NCI-H187 (cell line): ENCODE results near the gene CDCP1.
A peak's percentile ranks its signal among the peaks of the same experiment; 100 is the strongest.
"Not testable (repeated sequence)": the region's sequence is repeated elsewhere in the genome, so short reads cannot be mapped to it uniquely, and the experiment has no call there.

Experiments used
- DNase-seq, 2 experiments: peaks; one replicate each; lab custom pipeline; 2025; lab: John Stamatoyannopoulos, UW

Gene CDCP1

GRCh38 chr3:45055411-45056143 lies 90.6 kb downstream of the CDCP1 start:
- DNase-seq = no peak

DNA sequence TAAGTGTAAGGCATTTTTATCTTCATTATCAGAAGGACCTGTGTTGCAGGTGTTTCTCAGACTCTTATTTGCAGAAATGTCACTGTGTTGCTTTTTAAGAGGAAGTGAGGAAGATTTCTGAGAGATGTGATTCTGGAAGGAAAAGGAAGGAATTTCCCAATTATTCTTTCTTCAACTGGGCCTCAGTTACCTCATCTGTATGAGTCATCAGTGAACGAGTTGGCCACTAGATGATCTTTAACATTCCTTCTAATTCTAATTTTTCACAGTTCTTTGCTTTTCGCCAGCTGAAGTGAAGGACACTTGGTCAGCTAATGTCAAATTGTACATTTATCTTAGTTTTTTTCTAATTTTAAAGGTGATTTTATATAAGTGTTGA lies 91.2 kb downstream of the CDCP1 start:
- DNase-seq = no peak

GRCh38 chr3:45054196-45054857 lies 91.9 kb downstream of the CDCP1 start:
- no peak for DNase-seq

DNA sequence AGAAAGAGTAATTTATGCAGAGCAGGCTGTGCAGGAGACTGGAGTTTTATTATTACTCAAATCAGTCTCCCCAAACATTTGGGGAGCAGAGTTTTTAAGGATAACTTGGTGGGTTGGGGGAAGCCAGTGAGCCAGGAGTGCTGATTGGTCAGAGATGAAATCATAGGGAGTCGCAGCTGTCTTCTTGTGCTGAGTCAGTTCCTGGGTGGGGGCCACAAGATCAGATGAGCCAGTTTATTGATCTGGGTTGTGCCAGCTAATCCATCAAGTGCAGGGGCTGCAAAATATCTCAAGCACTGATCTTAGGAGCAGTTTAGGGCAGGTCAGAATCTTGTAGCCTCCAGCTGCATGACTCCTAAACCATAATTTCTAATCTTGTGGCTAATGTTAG lies 92.4 kb downstream of the CDCP1 start:
- not testable (repeated sequence) for DNase-seq

DNA sequence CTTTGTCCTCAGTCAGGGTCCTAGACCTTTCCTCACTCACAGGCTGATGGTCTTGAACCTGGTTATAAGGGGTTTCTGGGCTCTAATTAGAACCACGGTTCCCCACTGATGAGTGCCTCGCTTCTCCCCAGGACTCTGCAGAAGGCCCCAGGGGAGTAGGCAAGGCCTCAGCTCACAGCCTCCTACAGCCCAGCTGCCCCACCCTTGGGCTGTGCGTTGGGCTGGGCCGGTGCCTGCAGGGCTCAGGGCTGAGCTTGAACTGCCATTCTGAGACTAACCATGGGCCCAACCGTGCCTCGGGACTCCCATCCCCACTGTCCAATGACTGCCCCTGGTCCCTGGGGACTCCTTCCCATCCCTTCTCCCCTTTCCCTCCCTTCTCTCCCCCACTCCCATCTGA lies 94.5 kb downstream of the CDCP1 start:
- DNase-seq = no peak

GRCh38 chr3:45049807-45050206 lies 96.4 kb downstream of the CDCP1 start:
- no peak for DNase-seq

GRCh38 chr3:45048244-45048643 lies 97.9 kb downstream of the CDCP1 start:
- no peak for DNase-seq

DNA sequence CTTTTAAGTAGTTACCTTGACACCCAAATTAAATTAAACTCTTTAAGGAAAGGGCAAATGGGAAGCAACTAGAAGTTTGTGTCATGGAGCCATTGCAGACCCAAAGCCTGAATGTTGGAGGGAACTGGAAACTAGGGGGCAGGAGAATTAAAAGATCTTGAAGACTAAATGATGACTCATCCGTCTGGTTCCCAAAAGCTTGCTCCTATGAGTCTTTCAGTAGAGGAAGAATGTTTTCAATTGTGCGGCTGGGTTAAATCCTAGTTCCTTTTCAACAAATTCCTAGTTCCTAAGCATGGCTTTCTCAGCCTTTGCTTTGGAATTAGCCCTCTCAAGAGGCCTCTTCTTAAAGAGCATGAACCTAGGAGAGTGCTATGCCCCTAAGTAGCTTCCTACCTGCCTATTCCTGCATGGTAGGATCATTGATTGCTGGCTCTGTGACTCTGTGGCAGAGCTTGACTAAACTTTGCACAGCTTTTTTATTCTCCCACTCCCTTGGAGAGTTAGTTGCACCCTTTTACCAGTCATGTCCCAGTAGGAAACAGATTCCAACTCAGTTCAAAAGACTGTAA lies 102.4 kb downstream of the CDCP1 start:
- DNase-seq = no peak

DNA sequence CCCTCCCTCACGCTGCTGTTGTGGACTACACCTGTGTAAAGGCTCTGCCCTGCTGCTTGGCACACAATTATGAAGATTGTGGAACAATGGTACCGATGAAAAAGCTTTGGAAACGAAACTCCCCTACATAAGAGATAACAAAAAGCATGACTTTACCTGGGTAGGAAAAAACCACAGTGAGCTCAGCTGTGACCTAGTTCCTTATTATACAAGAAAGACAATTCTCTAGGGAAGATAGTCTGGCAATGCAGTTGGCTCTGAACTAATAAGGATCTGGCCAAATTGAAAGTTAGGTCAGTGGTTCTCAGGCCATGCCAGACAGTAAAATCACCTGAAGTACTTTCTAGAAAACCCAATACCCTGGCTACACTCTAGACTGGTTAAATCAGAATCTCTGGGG lies 104.0 kb downstream of the CDCP1 start:
- no peak for DNase-seq

GRCh38 chr3:45041666-45042065 lies 104.5 kb downstream of the CDCP1 start:
- no peak for DNase-seq

- peak; percentile 44 to 59 for DNase-seq
Observed at GRCh38 chr3:45037720-45038455, 108.3 kb downstream of the CDCP1 start.

- DNase-seq = no peak
Observed at GRCh38 chr3:45035441-45036301, 110.5 kb downstream of the CDCP1 start.

- no peak for DNase-seq
Observed at GRCh38 chr3:45034612-45035252, 111.4 kb downstream of the CDCP1 start.

GRCh38 chr3:45033791-45034190 lies 112.4 kb downstream of the CDCP1 start:
- DNase-seq = no peak
